H1 (cell line): ENCODE data around the gene HOMER2. TPM values are rescaled to one million over a fixed set of nuclear protein-coding genes. Genes with fewer than 3 reads are reported as not detected.

ENCODE experiments used
- CTCF ChIA-PET: fragments of 300-600 bp; sonication (Branson Sonifier 250); formaldehyde crosslinking; loops from one replicate; lab custom pipeline; 2021; ENCODE audit not compliant: partially characterized antibody; lab: Charles Lee
- POLR2A ChIA-PET: fragments of 300-600 bp; sonication (Branson Sonifier 250); formaldehyde crosslinking; loops from one replicate; lab custom pipeline; 2021; ENCODE audit warnings: inconsistent platforms; ENCODE audit not compliant: partially characterized antibody; lab: Charles Lee
- DNase-seq, 2 experiments: peaks; one replicate each; pipeline versions ENCODE4 v3.0.0 to v3.0.0-alpha.2; 2010 to 2022; ENCODE audit warnings: low spot score in 2 of 2, low read depth in 1 of 2, mixed read lengths in 1 of 2
- FAIRE-seq: peaks from 2 replicates; lab custom pipeline; 2011; peaks lifted over from hg19 to GRCh38; lab: Jason Lieb, UNC
- H2AFZ ChIP-seq: 2 replicates; pipeline ENCODE4 v1.8.1; 2012; ENCODE audit warnings: low read length, inconsistent platforms
- H2AK5ac ChIP-seq: 2 replicates; pipeline ENCODE4 v1.6.1; 2013; ENCODE audit warnings: low read depth, low read length
- H2BK120ac ChIP-seq: replicated peaks from 2 replicates; pipeline ENCODE3; 2013; ENCODE audit warnings: low read depth, low read length, inconsistent platforms
- H2BK12ac ChIP-seq: 2 replicates; pipeline ENCODE4 v1.6.1; 2013; ENCODE audit warnings: low read depth, low read length
- H2BK15ac ChIP-seq: 2 replicates; pipeline ENCODE4 v1.6.1; 2013; ENCODE audit warnings: low read length
- H2BK20ac ChIP-seq: 2 replicates; pipeline ENCODE4 v1.6.1; 2013; ENCODE audit warnings: low read length
- H2BK5ac ChIP-seq: 2 replicates; pipeline ENCODE4 v1.6.1; 2013; ENCODE audit warnings: low read depth, low read length
- H3K14ac ChIP-seq: 2 replicates; pipeline ENCODE4 v1.6.1; 2013; ENCODE audit warnings: inconsistent platforms; ENCODE audit not compliant: insufficient read length
- H3K18ac ChIP-seq: 2 replicates; pipeline ENCODE4 v1.6.1; 2013; ENCODE audit warnings: low read length; ENCODE audit errors: extremely low read depth
- H3K23ac ChIP-seq: 2 replicates; pipeline ENCODE4 v1.6.1; 2013; ENCODE audit warnings: inconsistent platforms; ENCODE audit not compliant: insufficient read length
- H3K23me2 ChIP-seq: 2 replicates; pipeline ENCODE4 v1.6.1; 2013; ENCODE audit warnings: low read depth, low read length
- H3K27ac ChIP-seq: 2 replicates; pipeline ENCODE4 v1.6.1; 2011; ENCODE audit warnings: low read depth, low read length, inconsistent platforms
- H3K27me3 ChIP-seq, 4 experiments: replicated peaks in 1 of 4; 1 replicate in 1 of 4; 2 replicates in 3 of 4; pipeline versions ENCODE4 v1.6.1 to v1.8.1; 2011 to 2013; ENCODE audit warnings: low read length in 3 of 4, mild to moderate bottlenecking in 3 of 4, inconsistent platforms in 2 of 4, mixed read lengths in 2 of 4, moderate library complexity in 1 of 4; ENCODE audit not compliant: control insufficient read depth in 3 of 4, insufficient read depth in 3 of 4; ENCODE audit errors: extremely low read depth in 1 of 4
- H3K36me3 ChIP-seq, 4 experiments: 2 replicates each; pipeline versions ENCODE4 v1.6.1 to v1.8.1; 2011 to 2013; ENCODE audit warnings: mild to moderate bottlenecking in 4 of 4, low read length in 3 of 4, moderate library complexity in 2 of 4, control low read depth in 1 of 4, inconsistent platforms in 1 of 4; ENCODE audit not compliant: insufficient read depth in 4 of 4, control insufficient read depth in 2 of 4
- H3K4ac ChIP-seq: replicated peaks from 2 replicates; pipeline ENCODE3; 2013; ENCODE audit warnings: low read length, low read depth, mixed read lengths, inconsistent platforms; ENCODE audit not compliant: insufficient read length
- H3K4me1 ChIP-seq, 4 experiments: replicated peaks in 1 of 4; 1 replicate in 1 of 4; 2 replicates in 3 of 4; pipeline versions ENCODE4 v1.6.1 to v1.8.1; 2011 to 2013; ENCODE audit warnings: low read length in 3 of 4, inconsistent platforms in 2 of 4, mixed read lengths in 1 of 4; ENCODE audit not compliant: insufficient read depth in 4 of 4, control insufficient read depth in 3 of 4
- H3K4me2 ChIP-seq, 2 experiments: 2 replicates each; pipeline versions ENCODE4 v1.6.1 to v1.8.1; 2011 to 2013; ENCODE audit warnings: low read depth in 2 of 2, low read length in 2 of 2, control low read depth in 1 of 2, inconsistent platforms in 1 of 2, mild to moderate bottlenecking in 1 of 2; ENCODE audit not compliant: insufficient read depth in 1 of 2
- H3K4me3 ChIP-seq, 4 experiments: fragments of 200-600, 300-600 bp in 1 of 4; sonication (generic), shearing (Covaris generic), sonication (Bioruptor Twin) in 1 of 4; 2 replicates each; pipeline versions ENCODE4 v1.5.1 to v1.8.1; 2011 to 2016; ENCODE audit warnings: low read length in 4 of 4, low read depth in 3 of 4, control low read depth in 2 of 4, inconsistent platforms in 2 of 4, mild to moderate bottlenecking in 2 of 4, mixed read lengths in 1 of 4, moderate library complexity in 1 of 4; ENCODE audit not compliant: insufficient read depth in 2 of 4; ENCODE audit errors: extremely low read depth in 1 of 4
- H3K56ac ChIP-seq: replicated peaks from 2 replicates; pipeline ENCODE3; 2013; ENCODE audit warnings: low read depth, mild to moderate bottlenecking, mixed read lengths, low read length, inconsistent platforms; ENCODE audit not compliant: insufficient read length
- H3K79me1 ChIP-seq: 2 replicates; pipeline ENCODE4 v1.6.1; 2013; ENCODE audit warnings: low read depth, low read length, control low read depth
- H3K79me2 ChIP-seq, 2 experiments: 2 replicates each; pipeline versions ENCODE4 v1.6.1 to v1.8.1; 2012 to 2013; ENCODE audit warnings: low read length in 2 of 2, mild to moderate bottlenecking in 2 of 2, inconsistent platforms in 1 of 2; ENCODE audit not compliant: insufficient read depth in 2 of 2, control insufficient read depth in 1 of 2
- H3K9ac ChIP-seq, 4 experiments: replicated peaks in 1 of 4; 1 replicate in 1 of 4; 2 replicates in 3 of 4; pipeline versions ENCODE4 v1.6.1 to v1.8.1; 2011 to 2013; ENCODE audit warnings: low read depth in 3 of 4, low read length in 3 of 4, control low read depth in 2 of 4, mild to moderate bottlenecking in 2 of 4, moderate library complexity in 2 of 4, inconsistent platforms in 1 of 4; ENCODE audit errors: extremely low read depth in 1 of 4
- H3K9me3 ChIP-seq, 2 experiments: 2 replicates each; pipeline versions ENCODE4 v1.6.1 to v1.8.1; 2012 to 2013; ENCODE audit warnings: mild to moderate bottlenecking in 2 of 2, moderate library complexity in 2 of 2, control low read depth in 1 of 2, inconsistent platforms in 1 of 2, low read depth in 1 of 2, low read length in 1 of 2, mixed read lengths in 1 of 2; ENCODE audit not compliant: insufficient read depth in 2 of 2
- H4K20me1 ChIP-seq, 2 experiments: replicated peaks in 1 of 2; 2 replicates each; pipeline versions ENCODE3 to v1.8.1; 2011 to 2013; ENCODE audit warnings: inconsistent platforms in 2 of 2, low read length in 2 of 2, mild to moderate bottlenecking in 1 of 2; ENCODE audit not compliant: insufficient read depth in 2 of 2, control insufficient read depth in 1 of 2
- H4K5ac ChIP-seq: 2 replicates; pipeline ENCODE4 v1.6.1; 2013; ENCODE audit warnings: low read length, low read depth, mixed read lengths, inconsistent platforms; ENCODE audit not compliant: insufficient read length
- H4K8ac ChIP-seq: 2 replicates; pipeline ENCODE4 v1.8.0; 2013; ENCODE audit warnings: mild to moderate bottlenecking, moderate library complexity, low read length, inconsistent platforms; ENCODE audit not compliant: insufficient read depth; ENCODE audit errors: extremely low read depth
- H4K91ac ChIP-seq: replicated peaks from 2 replicates; pipeline ENCODE3; 2013; ENCODE audit warnings: low read length, mixed read lengths, inconsistent platforms; ENCODE audit not compliant: insufficient read length
- NANOG ChIP-seq: IDR thresholded peaks from 2 replicates; pipeline ENCODE4 v1.6.1; 2011; ENCODE audit warnings: low read length, low read depth, mild to moderate bottlenecking, inconsistent platforms; ENCODE audit not compliant: insufficient read depth, poor library complexity, severe bottlenecking
- POLR2A ChIP-seq, 2 experiments: IDR thresholded peaks; 1 replicate in 1 of 2; 2 replicates in 1 of 2; pipeline ENCODE4 v1.6.1; 2011; ENCODE audit warnings: low read depth in 2 of 2, low read length in 2 of 2, mild to moderate bottlenecking in 2 of 2; ENCODE audit errors: control extremely low read depth in 1 of 2
- WGBS, 2 experiments: shearing (Covaris generic) in 1 of 2; methylation state at CpG; one replicate each; pipeline versions ENCODE4 v1.1.6 to v1.1.7; 2013 to 2015; ENCODE audit warnings: low lambda C conversion rate in 2 of 2, mixed read lengths in 2 of 2, inconsistent platforms in 1 of 2, low coverage in 1 of 2, missing lambda C conversion rate in 1 of 2; ENCODE audit not compliant: insufficient replicate concordance in 2 of 2, insufficient coverage in 1 of 2, insufficient read length in 1 of 2; ENCODE audit errors: extremely low coverage in 1 of 2, missing lambda C conversion rate in 1 of 2; 5-methylcytosine and 5-hydroxymethylcytosine counted together
- polyA plus RNA-seq, 7 experiments: library from polyadenylated mRNA; depleted of rRNA in 3 of 7; stranded (reverse) in 5 of 7; unstranded in 2 of 7; fragments of >200 nt in 5 of 7; fragments of 200-250 nt in 2 of 7; gene quantifications; 1 replicate in 5 of 7; 2 replicates in 1 of 7; 4 replicates in 1 of 7; pipeline versions ENCODE4 v1.2.1 to v1.2.3, GENCODE V29; 2011 to 2013; ENCODE audit warnings: missing spikeins in 2 of 7, mixed read lengths in 2 of 7
- total RNA-seq: library from RNA; stranded (reverse); fragmentation: NEBNext Ultra II Directional; extraction: Animal tissue kit (Norgen Biotek cat#: 25700); gene quantifications from 2 replicates; pipeline ENCODE4 v1.2.1, GENCODE V29; 2021

The HOMER2 gene
- total and polyA plus RNA-seq, 2 of the 8 experiments (the other 6 are each of a cell fraction or from before 2014, with no cell fraction given) = 12.5 to 27.6 TPM

DNA sequence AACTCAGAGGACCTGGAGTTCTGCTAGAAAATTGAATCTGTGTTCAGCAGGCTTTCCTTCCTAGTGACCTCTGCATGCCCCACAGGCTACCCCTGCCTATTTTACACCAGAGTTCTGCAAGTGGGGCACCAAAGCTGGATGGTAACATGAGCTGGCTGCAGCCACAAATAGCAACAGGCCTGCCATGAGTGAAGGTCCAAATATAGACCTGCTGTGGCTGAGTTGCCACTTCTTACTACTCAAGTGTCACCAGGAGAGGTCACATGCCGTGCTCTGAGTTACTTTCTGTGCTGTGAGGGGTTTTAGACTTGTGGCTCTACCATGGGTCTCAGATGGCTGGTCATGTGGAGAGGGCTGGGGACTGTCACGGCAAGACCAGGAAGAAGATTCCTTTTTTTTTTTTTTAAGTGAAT lies 146.5 kb downstream of the HOMER2 start, which contains the start of gene FSD2:
FSD2 (minus strand) TSS at position 76 of the 413 bp plus-strand sequence. CDS start 18,679 bp downstream, outside the sequence.
- Histone ChIP-seq H2BK15ac (no peak within 1 kb of the TSS), H3K4me2 (no peak within 1 kb of the TSS), H3K36me3 (no peaks in the 10 kb centered on the region), H2AFZ (no peak within 1 kb of the TSS), H3K9ac (no peak within 1 kb of the TSS), H3K27me3 (peaks cover 0 to 4% (median 0%) of the 10 kb centered on the region in 4 experiments; a peak in 3 of 7 replicates), H3K23me2 (peaks cover 5% of the 10 kb centered on the region; the same call in 1 of the 2 replicates), H3K4me1 (peaks cover 0 to 6% (median 0%) of the 10 kb centered on the region in 4 experiments; a peak in 2 of 7 replicates), H2BK120ac (no peak within 1 kb of the TSS), H2BK20ac (no peak within 1 kb of the TSS), H2AK5ac (no peak within 1 kb of the TSS), H2BK12ac (no peak within 1 kb of the TSS), H4K8ac (no peak within 1 kb of the TSS), H4K20me1 (no peaks in the 10 kb centered on the region), H3K14ac (no peak within 1 kb of the TSS), H3K4me3 (no peak within 1 kb of the TSS), H4K5ac (no peak within 1 kb of the TSS), H3K18ac (no peak within 1 kb of the TSS), H2BK5ac (no peak within 1 kb of the TSS), H3K79me2 (no peaks in the 10 kb centered on the region), H3K9me3 (no peaks in the 10 kb centered on the region), H3K79me1 (no peaks in the 10 kb centered on the region), H3K56ac (no peak within 1 kb of the TSS), H3K23ac (no peak within 1 kb of the TSS), H3K4ac (no peak within 1 kb of the TSS), H4K91ac (no peak within 1 kb of the TSS), H3K27ac (no peak within 1 kb of the TSS)
- CTCF ChIA-PET = no interaction called here
- POLR2A ChIA-PET = no interaction called here
- 79% methylated on average over 2 of the region's 2 CpGs; no CpG with 5 or more reads in 1 of the 2 experiments for WGBS, 2 experiments
- TF ChIP-seq POLR2A (IDR thresholded peaks at IDR 0.05; ENCODE audit: control extremely low read depth in 1 of 2, low read depth in 2 of 2, low read length in 2 of 2) = no peak
- no peak for TF ChIP-seq NANOG
- FAIRE-seq (no peak), DNase-seq (no peak)
